GM12872 (cell line): ENCODE results near the gene WASF3.

Experiments used
- TF ChIP-seq, protein P1 (sequence below): IDR thresholded peaks from 3 replicates; pipeline ENCODE4 v1.5.1; 2011; ENCODE audit warnings: low read depth, mild to moderate bottlenecking, low read length, moderate library complexity; ENCODE audit not compliant: insufficient read depth

Gene WASF3

DNA sequence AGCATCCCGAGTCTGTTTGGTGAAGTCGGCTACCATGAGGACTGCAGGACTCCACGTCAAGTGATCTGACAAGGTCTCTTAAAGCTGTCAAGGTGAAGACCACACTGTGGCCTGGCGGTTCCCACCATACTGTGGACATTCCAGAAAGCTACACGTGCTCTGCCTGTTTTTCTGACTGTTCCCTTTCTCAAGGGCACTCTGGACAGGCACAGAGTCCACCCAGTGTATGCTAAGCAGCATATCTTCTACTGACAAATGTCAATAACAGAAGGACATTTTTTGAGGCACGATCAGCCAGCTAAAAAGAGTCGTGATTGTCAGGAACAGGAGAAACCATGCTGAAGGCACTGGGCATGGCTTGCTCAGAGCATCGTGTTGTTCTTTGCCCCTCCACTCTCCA lies 12.8 kb upstream of the WASF3 start:
- TF ChIP-seq, protein P1, sequence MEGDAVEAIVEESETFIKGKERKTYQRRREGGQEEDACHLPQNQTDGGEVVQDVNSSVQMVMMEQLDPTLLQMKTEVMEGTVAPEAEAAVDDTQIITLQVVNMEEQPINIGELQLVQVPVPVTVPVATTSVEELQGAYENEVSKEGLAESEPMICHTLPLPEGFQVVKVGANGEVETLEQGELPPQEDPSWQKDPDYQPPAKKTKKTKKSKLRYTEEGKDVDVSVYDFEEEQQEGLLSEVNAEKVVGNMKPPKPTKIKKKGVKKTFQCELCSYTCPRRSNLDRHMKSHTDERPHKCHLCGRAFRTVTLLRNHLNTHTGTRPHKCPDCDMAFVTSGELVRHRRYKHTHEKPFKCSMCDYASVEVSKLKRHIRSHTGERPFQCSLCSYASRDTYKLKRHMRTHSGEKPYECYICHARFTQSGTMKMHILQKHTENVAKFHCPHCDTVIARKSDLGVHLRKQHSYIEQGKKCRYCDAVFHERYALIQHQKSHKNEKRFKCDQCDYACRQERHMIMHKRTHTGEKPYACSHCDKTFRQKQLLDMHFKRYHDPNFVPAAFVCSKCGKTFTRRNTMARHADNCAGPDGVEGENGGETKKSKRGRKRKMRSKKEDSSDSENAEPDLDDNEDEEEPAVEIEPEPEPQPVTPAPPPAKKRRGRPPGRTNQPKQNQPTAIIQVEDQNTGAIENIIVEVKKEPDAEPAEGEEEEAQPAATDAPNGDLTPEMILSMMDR = no peak

DNA sequence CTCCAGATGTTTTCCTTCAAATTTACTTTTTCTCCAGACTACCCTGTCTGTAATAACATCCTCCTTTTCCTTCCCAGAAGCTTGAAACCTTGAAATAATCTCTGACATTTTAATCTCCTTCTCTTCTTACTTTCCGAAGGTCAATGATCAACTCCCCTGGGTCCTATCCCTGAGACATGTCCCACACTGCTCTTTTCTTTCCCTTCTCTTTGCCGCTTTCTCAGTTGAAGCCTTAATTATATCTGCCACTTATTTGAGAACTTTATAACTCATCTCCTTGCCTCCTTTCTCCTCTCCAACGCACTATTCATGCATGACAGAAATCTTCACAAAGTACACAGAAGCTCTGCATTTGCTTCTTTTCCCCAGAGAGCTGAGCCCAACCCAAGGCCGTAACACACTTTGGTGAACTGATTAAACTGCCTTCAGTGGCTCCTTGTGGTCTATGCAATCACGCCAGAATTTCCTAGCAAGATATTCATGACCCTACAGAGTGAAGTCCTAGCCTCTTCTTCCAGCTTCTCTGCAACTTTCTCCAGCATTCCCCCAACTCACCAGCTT lies 9.2 kb upstream of the WASF3 start:
- TF ChIP-seq, protein P1 = no peak

DNA sequence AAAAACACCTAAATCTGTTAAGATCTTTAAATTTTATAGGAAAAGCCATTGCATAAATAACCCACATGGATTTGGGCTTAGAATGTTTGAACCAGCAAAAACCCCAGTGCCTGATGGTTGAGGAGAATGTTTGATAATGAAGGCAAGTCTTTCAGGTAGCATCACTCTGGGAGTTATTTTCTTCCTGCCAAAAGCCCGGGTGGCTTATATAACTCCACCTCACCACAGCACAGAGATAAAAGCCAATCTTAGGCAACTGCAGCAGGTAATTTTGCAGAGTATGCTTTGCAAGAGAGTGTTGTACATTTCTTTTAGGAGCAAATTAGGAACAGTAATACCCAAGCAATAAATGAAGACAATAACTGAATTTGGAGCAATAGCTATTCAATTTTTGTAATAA lies 7.8 kb upstream of the WASF3 start:
- TF ChIP-seq, protein P1 = no peak

DNA sequence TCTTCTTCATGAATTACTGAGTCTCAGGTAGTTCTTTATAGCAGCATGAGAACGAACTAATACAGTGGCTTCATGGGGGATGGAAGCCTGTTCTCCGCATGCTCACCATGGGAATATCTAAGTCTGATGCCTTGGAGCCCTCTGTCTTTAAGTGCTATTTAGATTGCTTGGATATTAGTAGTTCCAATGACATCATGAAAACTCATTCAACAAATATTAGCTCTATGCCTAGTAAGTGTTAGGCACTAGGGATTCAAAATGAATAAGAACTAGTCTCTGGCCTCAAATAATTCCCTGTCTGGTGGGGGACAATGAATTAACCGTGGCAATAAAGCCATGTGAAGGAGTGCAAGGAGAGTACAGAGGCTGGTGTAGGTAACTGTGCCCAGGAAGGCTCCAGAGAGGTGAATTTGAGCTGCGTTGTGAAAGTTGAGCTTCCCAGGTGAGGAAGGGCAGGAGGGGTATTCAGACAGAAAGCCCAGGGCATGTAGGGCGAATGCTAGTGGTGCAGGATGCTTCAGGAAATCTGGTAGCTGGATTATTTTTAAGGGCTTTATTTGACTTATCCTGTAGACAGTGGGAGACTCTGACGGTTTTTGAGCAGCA lies 6.1 kb upstream of the WASF3 start:
- TF ChIP-seq, protein P1 = no peak

DNA sequence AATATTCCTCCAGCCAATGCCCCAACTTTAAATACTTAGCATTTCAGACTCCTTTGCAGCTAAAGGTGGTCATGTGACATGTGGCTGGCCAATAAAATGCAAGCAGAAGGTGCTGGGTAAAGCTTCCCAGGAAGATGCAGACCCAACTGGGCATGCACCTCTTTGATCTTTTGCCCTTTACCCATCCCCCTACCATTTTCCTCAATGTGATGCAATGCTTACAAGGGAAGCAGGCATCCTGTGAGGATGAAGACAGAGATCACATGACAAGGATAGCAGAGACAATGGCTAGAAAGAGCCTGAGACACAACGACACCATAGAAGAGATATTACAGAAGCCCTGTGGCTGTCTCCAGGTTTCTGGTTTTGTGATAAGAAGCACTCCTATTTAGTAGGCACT lies 2.1 kb upstream of the WASF3 start:
- TF ChIP-seq, protein P1 = no peak

DNA sequence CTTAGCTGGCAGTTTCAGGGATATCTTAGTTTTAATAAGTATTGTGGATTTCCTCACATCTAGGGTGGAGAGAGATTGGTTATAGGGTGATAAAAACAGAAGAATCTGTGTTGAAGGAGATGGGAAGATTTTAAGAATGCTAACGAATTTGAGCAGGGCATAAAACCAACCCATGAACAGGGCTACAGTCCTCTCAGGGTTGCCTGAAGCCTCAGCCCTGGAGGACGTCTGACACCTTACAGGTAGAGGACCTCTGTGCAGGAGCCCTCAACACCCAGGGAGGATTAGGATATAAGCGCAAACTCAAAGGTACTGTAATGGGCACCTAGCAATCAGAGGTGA lies 461 bp upstream of the WASF3 start:
- TF ChIP-seq, protein P1 = no peak

DNA sequence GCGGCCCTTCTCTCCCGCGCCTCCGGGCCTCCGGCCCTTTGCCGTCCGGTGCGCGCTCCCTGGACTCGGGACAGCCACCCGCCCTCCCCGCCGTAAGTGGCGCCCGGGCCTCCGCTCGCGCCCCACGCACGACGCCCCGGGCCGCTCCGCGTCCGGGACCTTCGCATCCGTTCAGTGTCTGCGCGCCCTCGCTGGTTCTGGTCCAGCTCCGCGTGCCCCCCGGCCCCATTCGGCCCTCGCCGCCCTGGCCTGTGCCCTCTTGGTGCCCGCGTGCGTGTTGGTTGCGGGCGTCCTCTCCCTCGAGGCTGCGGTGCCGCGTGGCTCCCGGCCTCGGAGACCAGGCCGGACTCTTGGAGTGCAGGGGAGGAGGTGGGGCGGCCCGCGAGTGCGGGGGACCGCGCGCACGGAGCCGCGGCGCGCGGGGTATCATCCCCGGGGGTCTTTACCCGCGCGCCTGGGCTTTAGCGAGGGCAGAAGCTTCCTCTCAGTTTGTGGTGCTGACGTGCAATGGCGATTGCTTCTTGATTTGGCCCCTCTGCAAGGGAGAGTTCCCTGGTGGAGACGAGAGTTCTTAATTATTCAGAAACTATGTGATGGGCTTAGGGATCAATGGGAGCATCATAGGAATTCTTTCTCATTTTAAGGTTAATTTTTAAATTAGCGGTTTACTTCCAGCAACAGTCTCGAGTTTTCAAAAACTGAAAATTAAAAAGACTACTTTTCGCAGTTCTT lies 757 bp downstream of the WASF3 start:
- TF ChIP-seq, protein P1 = no peak
